ENCODE data around the gene YIPF3.

The YIPF3 gene

DNA sequence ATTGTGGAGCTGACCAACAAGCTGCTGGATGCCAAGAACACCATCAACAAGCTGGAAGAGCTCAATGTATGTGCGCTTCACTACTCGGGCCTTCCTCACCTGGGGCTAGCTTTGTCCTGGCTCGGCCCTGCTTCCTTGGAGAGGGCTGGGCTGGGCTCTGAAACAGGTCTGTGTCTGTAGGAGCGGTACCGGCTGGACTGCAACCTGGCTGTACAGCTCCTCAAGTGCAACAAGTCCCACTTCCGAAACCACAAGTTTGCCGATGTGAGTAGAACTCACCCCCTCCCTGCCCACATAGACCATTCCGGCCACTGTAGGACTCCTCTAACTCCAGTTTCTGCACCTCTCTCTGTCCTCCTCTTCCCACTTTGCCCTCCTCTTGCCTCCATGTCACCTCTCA lies 13.3 kb downstream of the YIPF3 start:
- Histone ChIP-seq H3K27me3 (ENCODE audit: insufficient read depth, poor library complexity, severe bottlenecking) (no peaks in the 10 kb centered on the region), H3K27ac (replicated peaks) (no peak overlapping the region), H3K4me3 (replicated peaks; ENCODE audit: insufficient read depth, low read length) (no peak overlapping the region)
- TF ChIP-seq SPI1 (IDR thresholded peaks at IDR 0.05; ENCODE audit: borderline replicate concordance, low read depth) (no peak), POLR2AphosphoS5 (IDR thresholded peaks at IDR 0.05; ENCODE audit: low read depth) (no peak), GABPA (IDR thresholded peaks at IDR 0.05; ENCODE audit: low read depth) (no peak)
- TF ChIP-seq, protein P1, sequence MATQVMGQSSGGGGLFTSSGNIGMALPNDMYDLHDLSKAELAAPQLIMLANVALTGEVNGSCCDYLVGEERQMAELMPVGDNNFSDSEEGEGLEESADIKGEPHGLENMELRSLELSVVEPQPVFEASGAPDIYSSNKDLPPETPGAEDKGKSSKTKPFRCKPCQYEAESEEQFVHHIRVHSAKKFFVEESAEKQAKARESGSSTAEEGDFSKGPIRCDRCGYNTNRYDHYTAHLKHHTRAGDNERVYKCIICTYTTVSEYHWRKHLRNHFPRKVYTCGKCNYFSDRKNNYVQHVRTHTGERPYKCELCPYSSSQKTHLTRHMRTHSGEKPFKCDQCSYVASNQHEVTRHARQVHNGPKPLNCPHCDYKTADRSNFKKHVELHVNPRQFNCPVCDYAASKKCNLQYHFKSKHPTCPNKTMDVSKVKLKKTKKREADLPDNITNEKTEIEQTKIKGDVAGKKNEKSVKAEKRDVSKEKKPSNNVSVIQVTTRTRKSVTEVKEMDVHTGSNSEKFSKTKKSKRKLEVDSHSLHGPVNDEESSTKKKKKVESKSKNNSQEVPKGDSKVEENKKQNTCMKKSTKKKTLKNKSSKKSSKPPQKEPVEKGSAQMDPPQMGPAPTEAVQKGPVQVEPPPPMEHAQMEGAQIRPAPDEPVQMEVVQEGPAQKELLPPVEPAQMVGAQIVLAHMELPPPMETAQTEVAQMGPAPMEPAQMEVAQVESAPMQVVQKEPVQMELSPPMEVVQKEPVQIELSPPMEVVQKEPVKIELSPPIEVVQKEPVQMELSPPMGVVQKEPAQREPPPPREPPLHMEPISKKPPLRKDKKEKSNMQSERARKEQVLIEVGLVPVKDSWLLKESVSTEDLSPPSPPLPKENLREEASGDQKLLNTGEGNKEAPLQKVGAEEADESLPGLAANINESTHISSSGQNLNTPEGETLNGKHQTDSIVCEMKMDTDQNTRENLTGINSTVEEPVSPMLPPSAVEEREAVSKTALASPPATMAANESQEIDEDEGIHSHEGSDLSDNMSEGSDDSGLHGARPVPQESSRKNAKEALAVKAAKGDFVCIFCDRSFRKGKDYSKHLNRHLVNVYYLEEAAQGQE (IDR thresholded peaks at IDR 0.05; ENCODE audit: insufficient replicate concordance, low read depth): no peak
- TF ChIP-seq, protein P2, sequence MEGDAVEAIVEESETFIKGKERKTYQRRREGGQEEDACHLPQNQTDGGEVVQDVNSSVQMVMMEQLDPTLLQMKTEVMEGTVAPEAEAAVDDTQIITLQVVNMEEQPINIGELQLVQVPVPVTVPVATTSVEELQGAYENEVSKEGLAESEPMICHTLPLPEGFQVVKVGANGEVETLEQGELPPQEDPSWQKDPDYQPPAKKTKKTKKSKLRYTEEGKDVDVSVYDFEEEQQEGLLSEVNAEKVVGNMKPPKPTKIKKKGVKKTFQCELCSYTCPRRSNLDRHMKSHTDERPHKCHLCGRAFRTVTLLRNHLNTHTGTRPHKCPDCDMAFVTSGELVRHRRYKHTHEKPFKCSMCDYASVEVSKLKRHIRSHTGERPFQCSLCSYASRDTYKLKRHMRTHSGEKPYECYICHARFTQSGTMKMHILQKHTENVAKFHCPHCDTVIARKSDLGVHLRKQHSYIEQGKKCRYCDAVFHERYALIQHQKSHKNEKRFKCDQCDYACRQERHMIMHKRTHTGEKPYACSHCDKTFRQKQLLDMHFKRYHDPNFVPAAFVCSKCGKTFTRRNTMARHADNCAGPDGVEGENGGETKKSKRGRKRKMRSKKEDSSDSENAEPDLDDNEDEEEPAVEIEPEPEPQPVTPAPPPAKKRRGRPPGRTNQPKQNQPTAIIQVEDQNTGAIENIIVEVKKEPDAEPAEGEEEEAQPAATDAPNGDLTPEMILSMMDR (IDR thresholded peaks at IDR 0.05; ENCODE audit: insufficient read depth, low read length): no peak
- DNase-seq (ENCODE audit: low read depth in 1 of 2, low spot score in 1 of 2): no peak

DNA sequence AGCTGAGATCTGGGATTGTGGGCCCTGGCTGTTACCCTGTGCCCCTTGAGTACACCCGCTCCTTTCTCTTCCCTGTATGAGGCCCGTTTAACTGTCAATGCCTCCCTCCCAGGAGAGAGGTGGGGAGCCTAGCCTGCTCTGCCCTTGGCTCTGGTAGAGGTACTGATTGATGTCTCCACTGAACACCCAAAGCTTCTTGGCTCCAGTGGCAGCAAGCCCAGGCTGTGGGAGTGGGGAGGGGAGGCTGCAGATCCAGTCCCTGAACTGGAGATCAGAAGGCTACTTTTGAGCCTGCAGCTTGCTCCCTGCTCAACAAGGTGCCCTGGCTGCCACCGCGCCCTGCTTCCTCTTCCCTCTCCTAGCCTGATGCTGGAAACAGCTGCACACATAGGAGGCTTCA lies 14.1 kb downstream of the YIPF3 start:
- H3K27me3 ChIP-seq (ENCODE audit: insufficient read depth, poor library complexity, severe bottlenecking): no peaks in the 10 kb centered on the region
- TF ChIP-seq, protein P2 (IDR thresholded peaks at IDR 0.05; ENCODE audit: insufficient read depth, low read length): no peak
- TF ChIP-seq GABPA (IDR thresholded peaks at IDR 0.05; ENCODE audit: low read depth) (no peak), POLR2AphosphoS5 (IDR thresholded peaks at IDR 0.05; ENCODE audit: low read depth) (no peak), SPI1 (IDR thresholded peaks at IDR 0.05; ENCODE audit: borderline replicate concordance, low read depth) (no peak)
- TF ChIP-seq, protein P1 (IDR thresholded peaks at IDR 0.05; ENCODE audit: insufficient replicate concordance, low read depth): no peak
- DNase-seq (ENCODE audit: low read depth in 1 of 2, low spot score in 1 of 2): no peak
- H3K4me3 ChIP-seq (replicated peaks; ENCODE audit: insufficient read depth, low read length): no peak overlapping the region
- H3K27ac ChIP-seq (replicated peaks): no peak overlapping the region

DNA sequence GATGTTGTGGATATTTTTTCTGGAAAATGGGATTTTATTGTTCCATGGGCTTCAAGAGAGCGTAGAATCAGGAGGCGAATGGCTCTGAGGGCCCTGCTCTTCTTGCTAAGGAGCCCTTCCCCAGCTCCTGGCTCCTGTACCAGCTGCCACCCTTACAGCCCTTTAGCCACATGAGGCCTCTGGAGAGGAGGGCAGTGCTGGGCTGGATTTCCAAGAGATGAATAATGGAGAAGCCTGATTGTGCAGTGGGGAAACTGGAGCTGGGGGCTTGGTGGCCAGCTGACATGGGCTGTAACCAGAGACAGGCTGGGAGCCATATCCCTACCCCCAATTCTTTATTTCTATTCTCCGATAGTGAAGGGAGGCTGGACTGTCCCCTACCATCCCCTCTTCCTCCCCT lies 15.8 kb downstream of the YIPF3 start:
- Histone ChIP-seq H3K27me3 (ENCODE audit: insufficient read depth, poor library complexity, severe bottlenecking) (no peaks in the 10 kb centered on the region), H3K27ac (replicated peaks) (no peak overlapping the region), H3K4me3 (replicated peaks; ENCODE audit: insufficient read depth, low read length) (no peak overlapping the region)
- DNase-seq (ENCODE audit: low read depth in 1 of 2, low spot score in 1 of 2): no peak
- TF ChIP-seq GABPA (IDR thresholded peaks at IDR 0.05; ENCODE audit: low read depth): no peak
- TF ChIP-seq, protein P1 (IDR thresholded peaks at IDR 0.05; ENCODE audit: insufficient replicate concordance, low read depth): no peak
- TF ChIP-seq SPI1 (IDR thresholded peaks at IDR 0.05; ENCODE audit: borderline replicate concordance, low read depth): no peak
- no peak for TF ChIP-seq POLR2AphosphoS5 (IDR thresholded peaks at IDR 0.05; ENCODE audit: low read depth)
- TF ChIP-seq, protein P2 (IDR thresholded peaks at IDR 0.05; ENCODE audit: insufficient read depth, low read length): no peak

All from HL-60 (cell line).